Activated effector memory CD4-positive, alpha-beta T cell treated with anti-CD3 and anti-CD28 coated beads, Interleukin-2, amount 50 U/mL, for 16 hours (primary cell): Measurements from ENCODE around the gene ANKS3.
"Not testable (repeated sequence)": the region's sequence is repeated elsewhere in the genome, so short reads cannot be mapped to it uniquely, and the experiment has no call there.

Experiments used
- DNase-seq: peaks from one replicate; pipeline ENCODE4 v3.0.0-alpha.2; 2020

Gene ANKS3

DNA sequence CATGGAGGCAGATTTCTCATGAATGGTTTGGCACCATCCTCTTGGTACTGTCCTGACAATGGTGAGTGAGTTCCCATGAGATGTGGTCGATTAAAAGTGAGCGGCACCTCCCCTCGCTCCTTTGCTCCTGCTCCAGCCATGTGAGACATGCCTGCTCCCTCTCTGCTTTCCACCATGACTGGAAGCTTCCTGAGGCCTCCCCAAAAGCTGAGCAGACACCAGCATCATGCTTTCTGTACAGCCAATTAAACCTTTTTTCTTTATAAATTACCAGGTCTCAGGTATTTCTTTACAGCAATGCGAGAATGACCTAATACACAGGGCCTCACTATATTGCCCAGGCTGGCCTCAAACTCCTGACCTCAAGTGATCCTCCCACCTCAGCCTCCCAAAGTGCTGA, 20.8 kb upstream of the ANKS3 start:
- DNase-seq: no peak

DNA sequence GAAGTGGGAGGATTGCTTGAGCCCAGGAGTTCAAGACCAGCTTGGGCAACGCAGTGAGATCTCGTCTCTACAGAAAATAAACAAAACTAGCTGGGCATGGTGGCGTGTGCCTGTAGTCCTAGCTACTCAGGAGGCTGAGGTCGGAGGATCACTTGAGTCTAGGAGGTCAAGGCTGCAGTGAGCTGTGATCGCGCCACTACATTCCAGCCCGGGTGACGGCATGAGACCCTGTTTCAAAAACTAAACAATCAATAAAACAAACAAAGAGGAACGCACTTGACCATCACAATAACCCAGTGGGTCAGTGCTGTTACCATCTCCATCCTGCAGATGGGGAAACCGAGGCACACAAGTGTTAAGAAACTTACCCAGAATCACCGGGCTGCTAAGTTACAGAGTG, 19.2 kb upstream of the ANKS3 start:
- DNase-seq: no peak

DNA sequence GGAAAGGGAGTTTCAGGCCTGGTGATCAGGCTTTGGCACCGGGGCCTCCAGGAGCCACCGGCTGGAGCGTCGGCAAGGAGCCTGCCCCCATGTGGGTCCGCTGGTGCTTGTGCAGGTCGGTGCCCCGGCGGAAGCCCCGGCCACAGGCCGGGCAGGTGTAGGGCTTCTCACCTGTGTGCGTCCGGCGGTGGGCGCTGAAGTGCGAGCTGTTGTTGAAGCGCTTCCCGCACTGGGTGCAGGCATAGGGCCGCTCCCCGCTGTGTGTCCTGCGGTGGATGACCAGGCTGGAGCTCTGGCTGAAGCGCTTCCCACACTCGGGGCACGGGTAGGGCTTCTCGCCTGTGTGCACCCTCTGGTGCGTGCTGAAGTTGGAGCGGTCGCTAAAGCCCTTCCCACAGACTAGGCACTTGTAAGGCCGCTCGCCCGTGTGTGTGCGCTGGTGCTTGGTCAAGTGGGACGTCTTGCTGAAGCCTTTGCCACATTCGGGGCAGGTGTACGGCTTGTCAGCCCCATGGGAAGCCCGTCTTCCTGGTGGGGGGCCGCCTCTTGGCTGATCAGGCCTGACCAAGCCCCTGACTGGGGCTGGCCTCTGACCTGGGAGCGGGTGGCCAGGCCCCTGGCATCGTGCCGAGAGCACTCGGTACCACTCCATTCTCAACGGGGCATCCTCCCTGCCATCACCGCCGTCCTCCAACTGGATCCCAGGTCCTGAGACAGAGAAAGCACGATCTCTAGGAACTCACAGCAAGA, 18.5 kb upstream of the ANKS3 start:
- DNase-seq: no peak

DNA sequence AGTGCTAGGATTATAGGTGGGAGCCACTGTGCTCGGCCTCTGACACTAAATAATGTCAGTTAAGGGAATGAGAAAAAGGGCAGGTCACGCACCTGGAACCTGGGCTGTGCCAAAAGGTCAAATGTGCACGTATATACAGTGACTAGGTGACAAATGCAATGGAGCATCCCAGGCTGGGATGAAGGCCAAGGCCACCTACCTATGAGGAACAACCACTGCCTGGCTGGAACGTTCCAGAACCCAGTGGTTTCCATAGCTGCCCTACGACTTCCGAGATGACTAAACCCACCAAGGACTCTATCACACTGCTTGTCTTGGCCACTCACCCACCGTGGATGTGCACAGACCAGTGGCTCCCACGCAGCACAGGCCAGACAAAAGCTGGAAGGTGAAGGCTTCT, 16.8 kb upstream of the ANKS3 start:
- no peak for DNase-seq

DNA sequence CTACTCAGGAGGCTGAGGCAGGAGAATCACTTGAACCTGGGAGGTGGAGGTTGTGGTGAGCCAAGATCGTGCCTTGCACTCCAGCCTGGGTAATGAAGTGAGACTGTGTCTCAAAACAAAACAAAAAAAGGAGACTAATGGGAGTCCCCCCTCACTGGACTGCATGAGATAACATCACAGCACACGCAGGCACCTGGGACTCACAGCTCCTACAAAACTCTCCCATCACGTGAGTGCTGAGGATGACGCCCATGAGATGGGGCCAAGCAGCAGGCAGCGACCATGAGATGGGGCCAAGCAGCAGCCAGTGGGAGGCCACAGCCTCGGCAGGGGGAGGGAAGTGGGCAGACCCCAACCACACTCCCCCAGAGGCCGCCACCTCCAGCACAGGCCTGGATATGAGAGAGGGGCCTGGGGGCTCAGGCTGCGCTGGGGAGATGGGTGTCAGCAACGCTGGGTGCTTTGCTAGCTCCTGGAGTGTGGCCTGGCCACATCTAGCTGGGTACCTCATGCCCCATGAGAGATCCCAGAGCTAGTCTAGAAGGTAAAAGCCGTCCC, 15.7 kb upstream of the ANKS3 start:
- DNase-seq: no peak

DNA sequence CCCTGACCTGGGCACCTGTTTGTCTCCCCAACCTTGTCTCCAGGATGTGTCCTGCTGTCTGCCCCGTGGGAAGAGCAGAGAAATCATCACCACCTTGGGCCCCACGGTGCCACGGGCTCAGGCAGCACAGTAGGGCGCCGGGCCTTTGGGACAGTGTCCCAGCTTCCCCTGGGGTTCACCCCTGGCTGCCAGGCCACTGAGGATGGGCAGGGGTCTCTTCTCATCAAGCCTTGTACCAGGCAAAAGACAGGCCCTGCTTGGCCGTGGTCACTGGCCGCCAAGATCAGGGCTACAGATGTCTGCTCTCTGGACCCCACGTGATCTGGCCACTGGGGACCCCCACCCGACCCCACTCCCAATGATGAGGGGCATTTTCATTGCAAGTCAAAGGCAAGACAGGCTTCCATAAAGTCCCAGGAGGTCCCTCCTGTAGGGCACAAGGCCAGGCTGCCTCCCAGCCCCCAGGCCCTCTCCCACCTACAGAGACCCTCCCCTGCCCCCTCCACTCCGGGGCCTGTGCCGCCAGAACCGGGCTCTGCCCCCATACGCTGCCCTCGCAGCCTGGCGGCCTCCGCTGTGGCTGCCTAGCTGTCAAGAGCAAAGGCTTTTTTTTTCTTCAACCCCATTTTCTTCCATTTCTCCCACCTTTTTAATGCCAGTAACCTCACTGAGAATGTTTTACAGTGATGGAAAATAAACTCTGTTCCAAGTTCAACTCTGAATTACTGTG, 14.8 kb upstream of the ANKS3 start:
- DNase-seq: no peak

DNA sequence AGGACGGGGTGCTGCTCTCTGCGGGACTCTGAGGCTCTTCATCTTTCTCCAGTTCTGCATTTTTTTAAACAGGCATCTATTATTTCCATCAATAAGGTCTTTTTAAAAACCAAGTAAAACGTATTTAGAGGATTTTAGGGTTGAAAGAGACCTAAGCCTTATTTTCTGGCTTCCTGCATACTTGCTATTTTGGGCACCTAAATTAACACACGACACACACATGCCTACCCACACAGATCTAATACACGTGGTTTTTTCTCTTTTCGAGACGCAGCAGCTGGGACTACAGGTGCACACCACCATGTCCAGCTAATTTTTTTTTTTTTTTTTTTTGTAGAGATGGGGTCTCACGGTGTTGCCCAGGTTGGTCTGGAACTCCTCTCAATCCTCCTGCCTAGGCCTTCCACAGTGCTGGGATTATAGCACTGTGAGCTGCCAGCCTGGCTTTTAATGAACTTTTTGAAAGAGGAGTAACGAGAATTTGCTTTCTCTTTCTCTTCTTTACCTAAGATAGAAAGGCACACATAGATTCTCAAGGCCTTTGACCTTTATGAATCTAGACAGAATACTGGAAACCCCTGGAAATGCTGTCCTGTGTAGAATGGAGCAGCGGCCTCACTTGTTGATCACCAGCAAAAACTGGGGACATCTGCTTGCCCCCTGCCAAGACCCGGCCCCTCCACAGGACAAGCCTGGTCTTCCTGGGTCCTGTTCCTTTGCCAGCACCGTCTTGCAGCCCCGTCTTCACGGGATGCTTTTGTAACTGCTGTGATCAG, 14.0 kb upstream of the ANKS3 start:
- DNase-seq: no peak

DNA sequence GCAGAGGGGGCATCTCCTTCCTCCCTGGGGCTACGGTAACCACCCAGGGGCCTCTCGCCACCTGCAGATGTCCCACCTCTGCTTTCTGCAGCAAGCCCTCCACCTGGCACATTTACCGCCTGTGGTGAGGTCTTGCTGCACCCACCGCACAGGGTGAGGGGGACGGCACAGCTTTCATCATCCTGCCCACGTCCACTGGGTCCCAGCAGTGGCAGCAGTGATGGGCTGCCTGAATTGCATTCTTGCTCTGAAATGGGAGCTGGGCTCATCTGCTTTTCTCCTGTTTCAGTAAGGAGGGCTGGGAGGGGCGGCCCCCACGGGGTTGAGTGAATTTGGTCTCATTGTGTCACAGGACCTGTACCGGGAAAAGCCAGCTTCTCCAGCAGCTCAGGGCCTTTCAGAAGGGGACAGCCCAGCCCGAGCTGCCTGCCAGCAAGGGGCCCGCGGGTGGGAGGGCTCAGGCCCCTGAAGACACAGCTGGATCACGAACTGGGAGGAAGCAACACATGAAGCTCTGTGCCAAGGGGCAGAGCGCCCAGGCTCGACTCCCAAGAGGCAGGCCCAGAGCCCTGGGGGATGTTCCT, 13.0 kb upstream of the ANKS3 start:
- no peak for DNase-seq

DNA sequence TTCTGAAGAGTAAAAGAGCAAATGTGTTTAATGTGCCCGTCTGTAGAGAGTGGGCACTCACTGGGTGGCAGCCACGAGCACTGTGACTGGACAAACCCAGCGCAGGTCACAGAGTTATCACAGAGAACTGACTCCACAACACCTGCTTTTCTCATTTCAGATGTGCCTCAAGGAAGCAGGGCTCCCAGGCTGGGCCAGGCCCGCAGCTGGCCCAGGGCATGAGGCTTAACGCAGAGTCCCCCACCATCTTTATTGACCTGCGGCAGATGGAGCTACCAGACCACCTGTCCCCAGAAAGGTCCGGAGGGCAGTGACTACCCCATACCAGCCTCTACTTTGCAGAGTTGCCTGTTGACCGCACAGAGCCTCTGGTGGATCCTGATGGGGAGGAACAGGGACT, 12.1 kb upstream of the ANKS3 start:
- no peak for DNase-seq

DNA sequence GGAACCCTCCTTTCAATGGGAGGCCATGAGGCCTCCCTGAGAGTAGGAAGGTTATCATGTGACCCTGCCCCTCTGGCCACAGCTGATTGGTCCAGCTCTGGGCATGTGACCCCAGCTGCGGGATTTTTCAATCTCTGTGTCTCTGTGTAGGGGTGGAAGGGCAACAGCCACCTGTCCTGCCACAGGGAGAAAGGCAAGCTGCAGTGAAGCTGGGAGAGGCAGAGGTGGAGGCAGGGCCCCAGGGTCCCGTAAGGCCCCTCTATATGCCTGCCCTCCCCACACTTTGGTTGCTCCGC, 11.2 kb upstream of the ANKS3 start:
- DNase-seq: no peak

DNA sequence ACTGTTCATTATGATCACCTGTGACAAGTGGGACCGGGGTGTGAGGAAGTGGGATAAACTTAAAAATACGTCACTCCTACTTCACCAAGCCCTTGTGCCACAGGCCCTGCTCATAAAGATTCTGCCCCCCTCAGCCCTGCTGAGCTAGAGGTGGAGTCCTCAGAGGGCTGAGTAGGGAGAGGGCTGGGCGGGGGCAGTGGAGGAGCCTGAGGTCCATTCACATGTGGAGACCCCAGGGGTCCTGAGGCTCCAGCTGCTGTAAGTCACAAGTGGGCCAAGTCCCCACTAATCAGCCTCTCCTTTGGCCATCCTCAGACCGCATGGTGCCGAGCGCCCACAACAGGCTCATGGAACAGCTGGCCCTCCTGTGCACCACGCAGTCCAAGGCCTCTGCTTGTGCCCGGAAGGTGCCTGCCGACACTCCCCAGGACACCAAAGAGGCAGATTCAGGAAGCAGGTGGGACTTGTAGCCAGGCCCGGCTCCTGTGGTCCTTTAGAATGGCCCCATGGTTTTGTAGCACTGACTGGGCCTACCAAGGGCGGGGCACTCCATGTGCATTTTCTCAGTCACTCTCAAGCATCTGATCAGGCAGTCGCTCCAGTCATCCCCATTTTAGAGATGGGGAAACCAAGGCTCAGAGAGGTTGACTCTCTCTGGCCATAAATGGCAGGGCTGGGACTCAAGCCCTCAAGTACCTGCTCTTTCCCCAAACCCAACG, 10.6 kb upstream of the ANKS3 start:
- no peak for DNase-seq

DNA sequence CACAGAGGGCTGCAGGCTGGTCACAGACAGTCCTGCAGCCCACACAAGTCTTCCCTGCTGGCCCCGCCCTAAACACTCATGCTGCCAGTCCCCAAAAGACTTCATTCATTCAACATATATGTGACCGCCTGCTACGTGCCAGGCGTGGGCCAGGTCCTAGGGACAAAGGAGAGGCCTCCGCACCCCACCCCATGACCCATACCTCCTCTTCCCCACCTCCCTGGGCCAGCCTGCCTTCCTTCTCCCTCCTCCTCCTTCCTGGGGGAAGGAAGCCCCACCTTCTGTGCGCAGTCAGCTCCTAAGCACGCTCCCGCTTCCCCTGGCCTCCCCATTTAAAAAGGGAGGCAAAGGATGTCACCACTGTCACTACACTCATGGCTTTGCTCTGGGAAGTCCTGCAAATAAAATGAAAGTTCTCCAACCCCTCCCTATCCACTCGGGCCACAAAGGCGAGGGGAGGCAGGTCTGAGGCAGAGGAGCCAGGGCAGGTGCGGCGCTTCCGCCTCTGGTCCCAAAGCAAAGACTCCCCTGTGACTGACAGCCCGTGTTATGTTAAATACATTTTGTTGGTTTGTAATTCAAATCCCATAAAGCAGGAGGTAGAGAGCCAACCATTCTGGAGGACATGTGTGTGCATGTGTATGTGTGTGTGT, 9.3 kb upstream of the ANKS3 start:
- no peak for DNase-seq

DNA sequence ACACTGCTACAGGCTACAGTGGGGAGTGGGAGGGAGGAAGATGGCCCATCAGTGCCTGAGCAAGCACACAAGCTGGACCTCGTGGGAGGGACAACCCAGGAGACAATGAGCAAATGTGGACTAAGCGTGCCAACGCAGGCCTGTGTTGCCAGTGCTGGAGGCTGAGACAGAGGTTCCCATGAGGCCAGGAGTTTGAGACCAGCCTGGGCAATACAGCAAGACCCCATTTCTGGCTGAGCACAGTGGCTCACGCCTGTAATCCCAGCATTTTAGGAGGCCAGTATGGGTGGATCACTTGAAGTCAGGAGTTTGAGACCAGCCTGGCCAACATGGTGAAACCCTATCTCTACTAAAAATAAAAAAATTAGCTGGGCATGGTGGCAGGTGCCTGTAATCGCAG, 4.3 kb upstream of the ANKS3 start:
- not testable (repeated sequence) for DNase-seq

DNA sequence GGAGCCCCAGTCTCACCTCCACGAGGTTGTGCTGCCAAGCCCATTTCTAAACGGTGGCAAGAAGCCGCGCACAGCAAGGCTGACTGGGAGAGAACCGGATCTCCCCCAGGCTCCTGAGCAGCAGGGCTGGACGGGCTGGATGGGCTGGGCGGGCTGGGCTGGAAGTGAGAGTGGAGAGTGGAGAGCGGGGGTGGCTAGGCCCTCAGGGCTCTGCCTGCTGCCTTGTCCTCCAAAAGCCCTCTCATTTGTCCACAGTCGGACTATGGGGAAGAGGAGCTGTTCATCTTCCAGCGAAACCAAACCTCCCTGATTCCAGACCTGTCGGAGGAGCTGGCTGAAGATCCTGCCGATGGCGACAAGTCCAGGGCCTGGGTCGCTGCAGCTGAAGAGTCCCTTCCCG, 3.5 kb upstream of the ANKS3 start:
- DNase-seq: no peak

DNA sequence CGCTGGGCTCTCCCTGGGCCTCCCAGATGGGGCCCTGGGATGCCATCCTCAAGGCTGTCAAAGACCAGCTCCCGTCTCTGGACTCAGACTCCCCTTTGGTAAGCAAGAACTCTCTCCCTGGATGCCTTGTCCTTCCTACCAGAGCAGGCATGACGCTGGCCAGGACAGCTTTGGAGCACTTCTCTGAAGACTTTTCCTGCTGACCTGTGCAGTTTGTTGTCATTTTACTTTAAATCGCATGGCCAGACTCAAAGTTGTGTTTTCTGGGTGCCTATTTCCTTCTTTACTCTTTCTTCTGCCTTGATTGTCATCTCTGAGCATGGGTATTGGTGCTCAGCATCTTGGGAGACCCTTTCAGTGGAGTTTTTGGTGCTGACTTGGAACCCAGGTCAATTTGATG, 2.5 kb upstream of the ANKS3 start:
- no peak for DNase-seq

DNA sequence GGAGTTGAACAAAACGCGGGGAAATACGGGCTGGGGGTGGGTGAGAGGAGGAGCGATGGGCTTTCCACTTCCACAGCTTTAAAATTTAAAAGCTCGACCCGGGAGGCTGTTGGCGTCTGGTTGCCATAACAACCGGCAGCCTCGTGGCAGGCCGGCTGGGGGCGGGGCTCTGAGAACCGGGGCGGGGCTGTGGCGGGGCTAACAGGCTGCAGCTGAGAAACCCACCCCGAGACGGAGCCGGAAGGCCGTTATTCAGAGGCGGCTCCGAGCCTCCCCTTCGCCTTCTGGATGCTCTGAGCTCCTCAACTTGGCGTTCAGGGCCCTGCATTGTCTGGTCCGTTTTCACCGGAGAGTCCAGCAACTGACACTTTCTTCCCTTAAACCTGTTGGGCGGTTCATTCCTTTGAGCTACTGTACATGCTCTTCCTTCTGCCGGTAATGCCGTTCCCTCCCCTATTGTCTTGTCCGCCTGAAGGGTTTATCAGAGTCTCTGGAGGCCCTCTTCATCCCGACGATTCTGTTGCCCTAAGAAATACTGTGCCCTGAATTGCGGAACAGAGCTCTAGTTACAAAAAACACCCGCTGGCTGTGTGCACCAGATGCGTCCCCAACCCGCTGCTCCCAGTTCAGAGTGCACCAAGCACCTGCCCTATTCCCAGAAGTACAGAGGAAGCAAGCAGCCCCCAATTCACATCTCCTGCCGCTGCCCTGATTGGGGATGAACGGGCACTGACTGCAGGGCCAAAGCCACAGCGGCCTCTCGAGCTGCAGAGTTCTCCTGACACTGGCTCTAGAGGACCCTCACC, 862 bp upstream of the ANKS3 start:
- DNase-seq: peak; percentile 96

DNA sequence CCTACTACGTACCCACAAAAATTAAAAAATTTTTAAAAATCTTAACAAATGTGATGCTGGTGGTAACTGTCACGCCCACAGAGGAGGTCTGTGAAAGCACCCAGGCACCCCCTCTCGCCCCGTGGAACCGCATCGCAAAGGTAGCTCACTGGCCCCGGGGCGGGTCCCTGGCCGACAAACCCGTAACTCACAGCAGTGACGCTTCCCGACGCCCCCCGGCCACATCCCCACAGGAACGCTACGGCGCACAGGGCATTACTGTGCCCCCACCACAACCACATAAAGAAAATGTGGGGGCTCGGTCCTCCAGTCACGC, 366 bp downstream of the ANKS3 start:
- DNase-seq: no peak

DNA sequence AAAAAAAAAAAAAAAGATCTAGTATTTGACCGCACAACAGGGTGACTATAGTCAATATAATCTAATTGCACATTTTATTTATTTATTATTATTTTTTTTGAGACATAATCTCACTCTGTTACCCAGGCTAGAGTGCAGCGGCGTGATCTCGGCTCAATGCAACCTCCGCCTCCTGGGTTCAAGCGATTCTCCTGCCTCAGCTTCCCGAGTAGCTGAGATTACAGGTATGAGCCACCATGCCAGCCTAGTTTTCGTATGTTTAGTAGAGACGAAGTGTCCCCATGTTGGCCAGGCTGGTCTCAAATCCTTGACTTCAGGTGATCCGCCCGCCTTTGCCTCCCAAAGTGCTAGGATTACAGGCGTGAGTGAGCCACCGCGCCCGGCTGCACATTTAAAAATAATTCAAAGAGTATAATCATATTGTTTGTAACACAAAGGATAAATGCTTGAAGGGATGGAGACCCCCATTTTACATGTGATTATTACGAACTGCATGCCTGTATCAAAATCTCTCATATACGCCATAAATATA, 794 bp downstream of the ANKS3 start:
- no peak for DNase-seq

DNA sequence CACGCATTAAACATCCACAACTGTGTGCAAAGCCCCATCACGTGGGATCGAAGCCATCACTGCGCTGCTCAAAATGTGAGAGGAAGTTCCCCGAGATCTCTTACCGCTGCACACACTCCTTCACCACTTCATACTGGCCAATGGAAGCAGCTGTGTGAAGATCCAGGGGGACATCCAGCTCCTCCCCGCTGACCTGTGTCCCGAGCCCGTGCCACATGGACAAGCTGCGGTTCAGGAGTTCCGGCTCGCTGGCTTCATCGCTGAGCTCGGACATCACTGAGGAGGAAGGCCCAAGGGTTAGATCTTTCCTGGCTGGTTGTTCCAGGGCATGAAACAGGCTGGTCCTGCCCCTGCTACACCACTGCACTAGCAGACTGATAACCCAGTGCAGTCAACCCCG, 4.2 kb downstream of the ANKS3 start:
- DNase-seq: no peak

DNA sequence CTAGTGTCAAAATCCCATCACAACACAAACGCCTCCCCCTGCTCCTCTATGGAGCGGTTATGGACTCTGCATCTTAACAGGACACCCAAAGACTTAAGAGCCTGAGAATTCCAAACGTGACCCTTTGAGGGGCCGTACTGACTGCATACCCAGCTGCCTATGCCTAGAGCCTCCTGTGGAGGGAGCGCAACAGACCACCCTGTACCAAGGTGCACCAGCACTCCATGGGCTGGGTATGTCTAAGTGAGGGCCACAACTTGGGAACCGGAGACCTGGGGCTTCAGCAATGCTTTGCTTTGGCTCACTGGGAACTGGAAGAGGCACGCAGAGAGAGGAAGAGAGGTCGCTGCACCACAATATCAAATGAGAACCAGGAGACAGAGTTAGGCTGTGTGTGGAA, 5.4 kb downstream of the ANKS3 start:
- no peak for DNase-seq

DNA sequence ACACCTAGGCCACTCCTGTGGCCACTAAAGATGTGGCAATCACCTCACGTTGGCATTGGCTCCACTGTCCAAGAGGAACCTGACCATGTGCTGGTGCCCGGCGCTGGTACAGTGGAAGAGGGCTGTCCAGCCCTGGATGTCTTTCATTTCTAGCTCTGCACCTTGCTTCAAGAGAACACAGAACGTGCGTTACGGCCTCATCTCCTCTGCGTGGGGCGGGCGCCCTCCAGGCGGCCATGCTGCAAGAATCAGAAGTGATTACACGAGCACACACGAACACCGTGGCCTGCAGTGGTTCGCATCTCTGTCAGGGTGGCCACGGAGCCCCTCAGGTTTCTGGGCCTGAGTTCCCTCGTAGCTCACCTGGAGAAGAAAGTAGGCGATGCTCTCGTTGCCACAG, 7.5 kb downstream of the ANKS3 start:
- no peak for DNase-seq
